CD4-positive, alpha-beta T cell (primary cell): Measurements from ENCODE around the gene CMKLR1. TPM values are rescaled to one million over a fixed set of nuclear protein-coding genes. Genes with fewer than 3 reads are reported as not detected.
A peak's percentile ranks its signal among the peaks of the same experiment; 100 is the strongest.

Source experiments
- ATAC-seq: fragments of 200-7000 bp; cut with Tn5 transposase; one replicate; pipeline ENCODE4 v1.10.0; 2022; ENCODE audit warnings: mild to moderate bottlenecking; ENCODE audit not compliant: poor library complexity
- CTCF ChIA-PET: fragments of 350-600 bp; sonication (Branson Sonifier 250); formaldehyde crosslinking; loops from one replicate; lab custom pipeline; 2021; ENCODE audit warnings: antibody characterized with exemption, inconsistent platforms; lab: Charles Lee
- POLR2A ChIA-PET: fragments of 350-600 bp; sonication (Branson Sonifier 250); formaldehyde crosslinking; loops from one replicate; lab custom pipeline; 2021; ENCODE audit warnings: antibody characterized with exemption, inconsistent platforms; lab: Charles Lee
- DNase-seq, 14 experiments: peaks; one replicate each; pipeline ENCODE4 v3.0.0-alpha.2; 2013 to 2020; ENCODE audit warnings: mixed read lengths in 2 of 14
- H3K27ac ChIP-seq, 2 donors: one replicate each; pipeline versions ENCODE4 v1.5.1 to v1.7.0; 2013; ENCODE audit warnings: low read length in 2 of 2, low read depth in 1 of 2, mild to moderate bottlenecking in 1 of 2
- H3K27me3 ChIP-seq, 2 experiments: 1 replicate in 1 of 2; 2 replicates in 1 of 2; pipeline versions ENCODE4 v1.6.1 to v1.7.0; 2013; ENCODE audit warnings: low read length in 2 of 2, control low read depth in 1 of 2, mild to moderate bottlenecking in 1 of 2, moderate library complexity in 1 of 2; ENCODE audit not compliant: insufficient read depth in 2 of 2, control insufficient read depth in 1 of 2
- H3K36me3 ChIP-seq: one replicate; pipeline ENCODE4 v1.6.1; 2013; ENCODE audit warnings: low read length, control low read depth; ENCODE audit not compliant: insufficient read depth
- H3K4me1 ChIP-seq: one replicate; pipeline ENCODE4 v1.6.1; 2013; ENCODE audit warnings: low read length, control low read depth; ENCODE audit not compliant: insufficient read depth
- H3K4me3 ChIP-seq: one replicate; pipeline ENCODE4 v1.5.1; 2013; ENCODE audit warnings: mild to moderate bottlenecking, low read length, moderate library complexity
- H3K9me3 ChIP-seq, 2 experiments: 1 replicate in 1 of 2; 2 replicates in 1 of 2; pipeline versions ENCODE4 v1.6.1 to v1.7.0; 2013; ENCODE audit warnings: low read length in 2 of 2, mild to moderate bottlenecking in 2 of 2, control low read depth in 1 of 2, moderate library complexity in 1 of 2; ENCODE audit not compliant: control insufficient read depth in 1 of 2, insufficient read depth in 1 of 2
- H3K27ac Mint-ChIP-seq: one replicate; pipeline ENCODE4 v1.8.0; 2020; ENCODE audit warnings: mixed read lengths
- H3K27me3 Mint-ChIP-seq: one replicate; pipeline ENCODE4 v1.8.0; 2021; ENCODE audit warnings: mixed read lengths
- H3K36me3 Mint-ChIP-seq: one replicate; pipeline ENCODE4 v1.8.0; 2021; ENCODE audit warnings: low read depth, mixed read lengths
- H3K4me1 Mint-ChIP-seq: one replicate; pipeline ENCODE4 v1.8.0; 2021; ENCODE audit warnings: low read depth, mixed read lengths
- H3K4me3 Mint-ChIP-seq: one replicate; pipeline ENCODE4 v1.8.0; 2020; ENCODE audit warnings: mild to moderate bottlenecking, mixed read lengths
- H3K9me3 Mint-ChIP-seq: one replicate; pipeline ENCODE4 v1.8.0; 2020; ENCODE audit warnings: mixed read lengths
- intact Hi-C, 2 experiments: fragments of 100-400 bp; cut with DNase I in 1 of 2; cut with micrococcal nuclease in 1 of 2; formaldehyde crosslinking; loops; one replicate each; pipeline versions ENCODE4 v1.15.1 to v1.9.0; 2023 to 2025; cut with DNase I, micrococcal nuclease
- total RNA-seq, 174 experiments: library from RNA in 2 of 174; stranded (reverse) in 2 of 174; gene quantifications; one replicate each; pipeline ENCODE4 v1.2.3 and lab custom pipeline; 2021 to 2026
- TF ChIP-seq, protein P1 (sequence below): fragments of 200-600 bp; IDR thresholded peaks from one replicate; pipeline ENCODE4 v1.8.0; 2022; ENCODE audit warnings: antibody characterized with exemption, mild to moderate bottlenecking

The CMKLR1 gene
- total RNA-seq, 2 experiments from 2014 or later: not detected

DNA sequence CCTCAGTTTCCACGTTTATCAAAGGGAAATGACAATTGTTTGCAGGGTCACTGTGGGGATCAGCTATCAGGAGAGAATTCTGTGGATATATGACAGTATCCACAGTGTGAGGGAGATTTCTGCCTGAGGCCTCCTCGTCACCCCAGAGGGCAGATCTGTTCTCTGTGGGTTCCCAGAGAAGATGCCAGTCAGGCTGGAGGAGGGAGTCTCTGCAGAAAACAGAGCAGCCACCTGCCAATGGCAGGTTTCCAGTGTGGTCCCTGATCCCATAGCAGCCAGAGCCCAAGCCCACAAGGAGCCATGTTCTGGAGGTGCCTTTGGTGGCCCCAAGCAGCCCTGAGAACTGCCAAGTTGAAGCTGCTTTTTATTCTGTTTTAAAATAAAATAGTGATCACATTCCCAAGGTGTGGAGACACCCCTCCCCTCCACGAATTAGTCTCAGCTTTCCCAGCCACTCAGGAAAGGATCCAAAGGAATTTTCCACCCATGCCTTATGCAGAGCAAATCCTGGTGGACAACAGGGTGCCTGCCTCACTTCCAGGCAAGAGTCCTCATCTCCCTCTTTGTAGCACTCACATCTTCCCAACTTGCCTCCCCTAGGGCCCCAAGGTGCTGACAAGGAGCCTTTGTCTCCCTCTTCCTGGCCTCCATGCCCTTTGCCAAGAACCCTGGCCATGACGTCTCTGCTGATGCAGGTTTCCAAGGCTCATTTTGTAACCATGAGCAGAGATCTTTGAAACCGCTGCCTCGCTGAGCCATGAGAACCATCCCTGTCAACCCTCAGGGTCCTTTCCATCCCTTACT lies 20.4 kb downstream of the CMKLR1 start:
- peaks cover 15% of the 10 kb centered on the region for H3K4me1 ChIP-seq
- no peak for ATAC-seq
- no peak overlapping the region for H3K4me3 Mint-ChIP-seq
- no peak overlapping the region for H3K27ac Mint-ChIP-seq
- TF ChIP-seq, protein P1, sequence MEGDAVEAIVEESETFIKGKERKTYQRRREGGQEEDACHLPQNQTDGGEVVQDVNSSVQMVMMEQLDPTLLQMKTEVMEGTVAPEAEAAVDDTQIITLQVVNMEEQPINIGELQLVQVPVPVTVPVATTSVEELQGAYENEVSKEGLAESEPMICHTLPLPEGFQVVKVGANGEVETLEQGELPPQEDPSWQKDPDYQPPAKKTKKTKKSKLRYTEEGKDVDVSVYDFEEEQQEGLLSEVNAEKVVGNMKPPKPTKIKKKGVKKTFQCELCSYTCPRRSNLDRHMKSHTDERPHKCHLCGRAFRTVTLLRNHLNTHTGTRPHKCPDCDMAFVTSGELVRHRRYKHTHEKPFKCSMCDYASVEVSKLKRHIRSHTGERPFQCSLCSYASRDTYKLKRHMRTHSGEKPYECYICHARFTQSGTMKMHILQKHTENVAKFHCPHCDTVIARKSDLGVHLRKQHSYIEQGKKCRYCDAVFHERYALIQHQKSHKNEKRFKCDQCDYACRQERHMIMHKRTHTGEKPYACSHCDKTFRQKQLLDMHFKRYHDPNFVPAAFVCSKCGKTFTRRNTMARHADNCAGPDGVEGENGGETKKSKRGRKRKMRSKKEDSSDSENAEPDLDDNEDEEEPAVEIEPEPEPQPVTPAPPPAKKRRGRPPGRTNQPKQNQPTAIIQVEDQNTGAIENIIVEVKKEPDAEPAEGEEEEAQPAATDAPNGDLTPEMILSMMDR: no peak
- H3K9me3 ChIP-seq: no peaks in the 10 kb centered on the region
- peaks cover 25% of the 10 kb centered on the region for H3K4me1 Mint-ChIP-seq
- ChIA-PET CTCF (no interaction called here), POLR2A (no interaction called here)
- H3K27me3 ChIP-seq: no peaks in the 10 kb centered on the region
- H3K36me3 ChIP-seq: no peaks in the 10 kb centered on the region
- no peaks in the 10 kb centered on the region for H3K9me3 Mint-ChIP-seq
- H3K27me3 Mint-ChIP-seq: peaks cover 7% of the 10 kb centered on the region
- no peak for DNase-seq
- intact Hi-C loops: no loop called here
- no peaks in the 10 kb centered on the region for H3K36me3 Mint-ChIP-seq
- H3K27ac ChIP-seq: no peak overlapping the region
- no peak overlapping the region for H3K4me3 ChIP-seq

DNA sequence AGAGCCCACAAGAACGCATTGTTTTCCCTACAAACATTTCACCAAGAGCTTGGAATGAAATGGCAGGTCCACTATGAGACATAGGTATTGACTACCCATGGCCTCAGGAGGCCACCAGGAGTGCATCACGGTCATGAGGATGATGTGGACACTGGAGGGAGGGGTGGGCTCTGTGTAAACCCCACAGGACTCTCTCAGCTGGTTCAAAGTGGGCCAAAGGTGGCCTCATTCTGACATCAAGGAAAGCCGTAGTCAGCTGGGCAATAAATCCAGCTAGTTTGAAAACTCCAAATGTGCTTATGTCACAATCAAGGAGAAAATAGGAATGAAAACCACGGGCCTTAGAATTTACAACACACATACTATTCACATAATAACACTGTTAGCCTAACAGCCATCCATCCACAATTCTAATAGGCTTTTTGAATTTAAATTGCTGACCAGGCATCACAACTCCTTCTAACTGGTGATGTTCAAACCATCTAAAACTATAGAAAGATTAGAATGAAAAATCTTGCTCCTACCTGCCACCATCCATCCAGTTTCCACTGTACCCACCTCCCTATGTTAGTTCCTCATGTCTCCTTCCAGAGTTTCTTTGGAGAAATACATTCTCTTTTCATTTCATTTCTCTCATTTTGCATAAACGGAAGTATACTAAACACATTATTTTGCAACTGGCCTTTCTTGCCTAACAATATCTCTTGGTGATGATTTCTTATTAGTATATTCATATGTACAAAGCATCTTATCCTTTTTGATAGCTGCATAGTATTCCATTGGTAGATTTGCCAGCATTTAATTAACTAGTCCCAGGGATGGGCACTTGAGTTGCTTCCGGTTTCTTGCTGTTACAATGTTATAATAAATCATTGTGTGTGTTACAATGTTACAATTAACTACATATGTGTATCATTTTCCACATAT lies 21.5 kb downstream of the CMKLR1 start:
- ATAC-seq: no peak
- CTCF ChIA-PET: no interaction called here
- TF ChIP-seq, protein P1: no peak

DNA sequence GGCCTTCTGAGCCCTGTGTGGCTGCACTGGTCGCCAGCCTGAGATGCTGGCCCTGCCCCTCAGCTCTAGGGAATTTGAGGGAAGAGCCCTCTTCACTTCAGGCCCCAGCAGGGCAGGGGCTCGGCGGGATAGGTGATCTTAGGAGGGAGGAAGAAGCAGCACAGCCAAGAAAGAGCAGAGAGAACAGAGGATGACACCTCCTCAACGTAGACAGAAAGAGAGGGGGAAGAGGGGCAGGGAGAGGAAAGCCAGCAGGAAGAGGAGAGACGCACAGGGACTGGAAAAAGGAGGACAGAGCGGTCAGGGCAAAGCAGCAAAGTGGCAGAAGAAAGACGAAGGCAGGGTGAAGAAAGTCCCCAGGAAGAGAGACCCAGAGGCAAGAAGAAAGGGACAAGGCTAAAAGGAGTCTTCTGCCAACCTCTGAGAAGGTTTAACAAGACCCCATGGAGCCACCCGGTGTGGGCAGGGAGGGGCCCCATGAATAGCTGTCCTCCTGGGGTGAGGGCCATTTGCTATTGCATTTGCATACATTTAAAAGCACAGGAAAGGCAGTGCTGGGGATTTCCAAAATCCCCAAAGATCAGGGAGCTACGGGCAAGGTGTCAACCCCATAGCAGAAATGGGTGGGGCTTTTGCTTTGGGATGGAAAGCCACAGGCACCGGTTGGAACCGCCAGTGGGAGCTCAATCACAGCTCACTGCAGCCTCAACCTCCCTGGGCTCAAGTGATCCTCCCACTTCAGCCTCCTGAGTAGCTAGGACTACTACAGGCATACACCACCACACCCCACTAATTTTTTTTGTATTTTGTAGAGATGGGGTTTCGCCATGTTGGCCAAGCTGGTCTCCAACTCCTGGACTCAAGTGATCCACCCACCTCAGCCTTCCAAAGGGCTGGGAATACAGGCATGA lies 22.7 kb downstream of the CMKLR1 start:
- no peaks in the 10 kb centered on the region for H3K9me3 ChIP-seq
- H3K4me3 Mint-ChIP-seq: no peak overlapping the region
- ChIA-PET CTCF (no interaction called here), POLR2A (no interaction called here)
- no peaks in the 10 kb centered on the region for H3K36me3 ChIP-seq
- no peaks in the 10 kb centered on the region for H3K36me3 Mint-ChIP-seq
- intact Hi-C loops: no loop called here
- H3K9me3 Mint-ChIP-seq: no peaks in the 10 kb centered on the region
- H3K4me3 ChIP-seq: no peak overlapping the region
- DNase-seq (peak in 1 of 14 experiments; percentile 15), ATAC-seq (no peak)
- H3K4me1 Mint-ChIP-seq: peaks cover 45% of the 10 kb centered on the region
- H3K27ac Mint-ChIP-seq: no peak overlapping the region
- TF ChIP-seq, protein P1: no peak
- no peak overlapping the region for H3K27ac ChIP-seq
- no peaks in the 10 kb centered on the region for H3K27me3 ChIP-seq
- peaks cover 29% of the 10 kb centered on the region for H3K4me1 ChIP-seq
- peaks cover 4% of the 10 kb centered on the region for H3K27me3 Mint-ChIP-seq

More for the DNA sequence above, 21.5 kb downstream of the CMKLR1 start:
- Histone ChIP-seq H3K27me3 (no peaks in the 10 kb centered on the region), H3K36me3 (no peaks in the 10 kb centered on the region), H3K9me3 (no peaks in the 10 kb centered on the region), H3K4me3 (no peak overlapping the region), H3K27ac (no peak overlapping the region), H3K4me1 (peaks cover 26% of the 10 kb centered on the region)
- intact Hi-C loops: no loop called here
- peaks cover 4% of the 10 kb centered on the region for H3K27me3 Mint-ChIP-seq
- H3K9me3 Mint-ChIP-seq: no peaks in the 10 kb centered on the region
- no peak for DNase-seq
- no peak overlapping the region for H3K4me3 Mint-ChIP-seq
- peaks cover 36% of the 10 kb centered on the region for H3K4me1 Mint-ChIP-seq
- no peak overlapping the region for H3K27ac Mint-ChIP-seq
- POLR2A ChIA-PET: no interaction called here
- no peaks in the 10 kb centered on the region for H3K36me3 Mint-ChIP-seq
